Gastroesophageal sphincter (tissue), 3 donors: ENCODE results near the gene CLASP1.

Experiments
- CTCF ChIP-seq, 4 experiments: fragments of 200-600 bp in 2 of 4; fragments of 450-650 bp in 2 of 4; sonication (generic) in 1 of 4; IDR thresholded peaks; one replicate each; pipeline ENCODE4 v1.5.1; 2017 to 2019; ENCODE audit warnings: antibody characterized with exemption in 4 of 4, mild to moderate bottlenecking in 2 of 4, moderate library complexity in 2 of 4
- EP300 ChIP-seq: sonication (generic); formaldehyde crosslinking; IDR thresholded peaks from one replicate; pipeline ENCODE4 v1.6.1; 2017; ENCODE audit warnings: antibody characterized with exemption, mild to moderate bottlenecking
- POLR2A ChIP-seq, 2 donors: fragments of 450-650 bp; IDR thresholded peaks; one replicate each; pipeline ENCODE4 v1.6.1; 2017; ENCODE audit warnings: antibody characterized with exemption in 2 of 2, mild to moderate bottlenecking in 2 of 2, moderate library complexity in 1 of 2

DNA sequence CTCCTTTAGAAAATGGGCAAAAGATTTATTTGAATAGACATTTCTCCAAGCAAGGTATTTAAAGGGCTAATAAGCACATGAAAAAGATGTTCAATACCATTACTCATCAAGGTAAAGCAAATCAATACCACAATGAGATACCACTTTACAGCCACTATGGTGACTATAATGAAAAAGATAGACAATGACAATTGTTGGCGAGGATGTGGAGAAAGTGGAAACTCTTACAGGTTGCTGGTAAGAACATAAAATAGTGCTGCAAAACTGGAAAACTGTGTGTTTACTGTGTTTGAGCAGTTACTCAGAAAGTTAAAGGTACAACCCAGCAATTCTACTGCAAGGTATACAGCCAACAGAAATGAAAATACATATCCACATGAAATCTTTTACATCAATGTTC, 150.5 kb downstream of the CLASP1 start:
- TF ChIP-seq CTCF (IDR thresholded peaks at IDR 0.05) (no peak), POLR2A (IDR thresholded peaks at IDR 0.05) (no peak), EP300 (no peak)
